Measurements from ENCODE around the gene SLC26A4.

SLC26A4 gene

GRCh38 chr7:107751113-107751512 is 90.5 kb downstream of the SLC26A4 start:
- no peak for TF ChIP-seq FOXP2 (optimal IDR thresholded peaks at IDR 0.05; ENCODE audit: control extremely low read depth, extremely low read length, insufficient read depth)
- TF ChIP-seq EZH2 (IDR thresholded peaks at IDR 0.05), result no peak
- H3K27ac ChIP-seq, result no peak overlapping the region
- H3K9me3 ChIP-seq (ENCODE audit: low read depth, low read length), result no peaks in the 10 kb centered on the region
- no peak for DNase-seq (ENCODE audit: low read depth, low spot score)
- peaks cover 69% of the 10 kb centered on the region for H3K36me3 ChIP-seq (ENCODE audit: insufficient read depth, low read length)
- H3K4me3 ChIP-seq, result no peak overlapping the region
- H3K9ac ChIP-seq (ENCODE audit: insufficient read length), result no peak overlapping the region

- Histone ChIP-seq H3K36me3 (ENCODE audit: insufficient read depth, low read length) (peaks cover 90% of the 10 kb centered on the region), H3K9me3 (ENCODE audit: low read depth, low read length) (no peaks in the 10 kb centered on the region), H3K27ac (no peak overlapping the region), H3K4me3 (no peak overlapping the region), H3K9ac (ENCODE audit: insufficient read length) (no peak overlapping the region)
- DNase-seq (ENCODE audit: low read depth, low spot score), result no peak
- TF ChIP-seq EZH2 (IDR thresholded peaks at IDR 0.05) (no peak), FOXP2 (optimal IDR thresholded peaks at IDR 0.05; ENCODE audit: control extremely low read depth, extremely low read length, insufficient read depth) (no peak), POLR2AphosphoS5 (IDR thresholded peaks at IDR 0.05; ENCODE audit: borderline replicate concordance, low read depth, low read length) (no peak)
Observed at GRCh38 chr7:107754642-107755041, 94.0 kb downstream of the SLC26A4 start.

- H3K4me3 ChIP-seq, result no peak overlapping the region
- TF ChIP-seq FOXP2 (optimal IDR thresholded peaks at IDR 0.05; ENCODE audit: control extremely low read depth, extremely low read length, insufficient read depth), result no peak
- no peak for TF ChIP-seq POLR2AphosphoS5 (IDR thresholded peaks at IDR 0.05; ENCODE audit: borderline replicate concordance, low read depth, low read length)
- no peak for TF ChIP-seq EZH2 (IDR thresholded peaks at IDR 0.05)
- peaks cover 67% of the 10 kb centered on the region for H3K36me3 ChIP-seq (ENCODE audit: insufficient read depth, low read length)
Observed at GRCh38 chr7:107758667-107759066, 98.0 kb downstream of the SLC26A4 start.

GRCh38 chr7:107767391-107767790 is 106.8 kb downstream of the SLC26A4 start:
- no peak overlapping the region for H3K27ac ChIP-seq
- no peaks in the 10 kb centered on the region for H3K36me3 ChIP-seq (ENCODE audit: insufficient read depth, low read length)
- H3K4me3 ChIP-seq, result no peak overlapping the region
- no peaks in the 10 kb centered on the region for H3K9me3 ChIP-seq (ENCODE audit: low read depth, low read length)
- no peak overlapping the region for H3K9ac ChIP-seq (ENCODE audit: insufficient read length)
- TF ChIP-seq EZH2 (IDR thresholded peaks at IDR 0.05) (no peak), FOXP2 (optimal IDR thresholded peaks at IDR 0.05; ENCODE audit: control extremely low read depth, extremely low read length, insufficient read depth) (no peak), POLR2AphosphoS5 (IDR thresholded peaks at IDR 0.05; ENCODE audit: borderline replicate concordance, low read depth, low read length) (no peak)
- DNase-seq (ENCODE audit: low read depth, low spot score), result no peak

More at GRCh38 chr7:107758667-107759066, 98.0 kb downstream of the SLC26A4 start:
- no peak overlapping the region for H3K9ac ChIP-seq (ENCODE audit: insufficient read length)
- no peak overlapping the region for H3K27ac ChIP-seq
- H3K9me3 ChIP-seq (ENCODE audit: low read depth, low read length), result no peaks in the 10 kb centered on the region
- no peak for DNase-seq (ENCODE audit: low read depth, low spot score)

Measured in SK-N-MC (cell line).